SJCRH30 (cell line): ENCODE measurements around the gene KCNA5. TPM values are rescaled to one million over a fixed set of nuclear protein-coding genes. Genes with fewer than 3 reads are reported as not detected.

Source experiments
- DNase-seq, 2 experiments: peaks; one replicate each; pipeline ENCODE4 v3.0.0-alpha.2; 2015 to 2020
- H3K27ac ChIP-seq: fragments of 250-450 bp; sonication (Bioruptor Pico); 2 replicates; pipeline ENCODE4 v1.5.1; 2020; ENCODE audit warnings: mild to moderate bottlenecking, moderate library complexity
- H3K27me3 ChIP-seq: fragments of 250-450 bp; sonication (Bioruptor Pico); 2 replicates; pipeline ENCODE4 v1.5.1; 2020; ENCODE audit warnings: mild to moderate bottlenecking, moderate library complexity
- H3K36me3 ChIP-seq: fragments of 250-450 bp; sonication (Bioruptor Pico); 2 replicates; pipeline ENCODE4 v1.5.1; 2020; ENCODE audit warnings: mild to moderate bottlenecking, moderate library complexity
- H3K4me1 ChIP-seq: fragments of 250-450 bp; sonication (Bioruptor Pico); 2 replicates; pipeline ENCODE4 v1.5.1; 2020; ENCODE audit warnings: mild to moderate bottlenecking, moderate library complexity
- H3K4me3 ChIP-seq: fragments of 250-450 bp; sonication (Bioruptor Pico); 2 replicates; pipeline ENCODE4 v1.5.1; 2020; ENCODE audit warnings: mild to moderate bottlenecking, moderate library complexity
- H3K9me3 ChIP-seq: fragments of 250-450 bp; sonication (Bioruptor Pico); replicated peaks from 2 replicates; pipeline ENCODE4 v1.5.1; 2020; ENCODE audit warnings: mild to moderate bottlenecking, moderate library complexity
- total RNA-seq: library from RNA; depleted of rRNA; stranded (reverse); fragments of >200 nt; shearing (Covaris generic); gene quantifications from 2 replicates; pipeline ENCODE4 v1.2.3, GENCODE V29; 2014

Gene KCNA5
- total RNA-seq, 1 experiment from 2014 or later, result not detected

- no peak overlapping the region for H3K4me3 ChIP-seq
- H3K27me3 ChIP-seq, result peaks cover 12% of the 10 kb centered on the region; the same call in 1 of the 2 replicates
- H3K9me3 ChIP-seq, result no peaks in the 10 kb centered on the region
- H3K36me3 ChIP-seq, result no peaks in the 10 kb centered on the region
- DNase-seq, result no peak
- H3K4me1 ChIP-seq, result no peaks in the 10 kb centered on the region
- H3K27ac ChIP-seq, result no peak overlapping the region
Measured at GRCh38 chr12:5066251-5066650, 22.6 kb downstream of the KCNA5 start.

- H3K4me1 ChIP-seq, result no peaks in the 10 kb centered on the region
- H3K36me3 ChIP-seq, result no peaks in the 10 kb centered on the region
- DNase-seq, result no peak
- no peak overlapping the region for H3K4me3 ChIP-seq
- H3K9me3 ChIP-seq, result no peaks in the 10 kb centered on the region
- no peak overlapping the region for H3K27ac ChIP-seq
- H3K27me3 ChIP-seq, result peaks cover 23% of the 10 kb centered on the region
Measured at GRCh38 chr12:5068126-5068525, 24.4 kb downstream of the KCNA5 start.

DNA sequence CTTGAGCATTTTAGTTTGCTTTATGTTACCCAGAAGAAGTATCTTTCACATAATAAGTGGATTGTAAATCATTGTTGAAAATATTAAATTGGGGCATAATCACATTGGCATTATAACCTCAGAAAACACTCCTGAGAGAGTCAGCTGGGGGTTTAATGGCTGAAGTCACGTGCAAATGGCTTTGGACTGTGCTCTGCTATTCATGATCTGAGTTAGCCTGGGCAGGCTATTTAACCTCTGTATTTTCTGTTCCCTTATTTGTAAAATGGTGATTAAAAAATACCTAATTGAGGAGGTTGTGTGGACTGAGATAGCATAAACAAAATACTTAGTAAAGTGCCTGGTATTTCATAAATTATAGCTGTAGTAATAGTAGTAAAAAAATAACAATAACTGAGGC lies 24.9 kb downstream of the KCNA5 start:
- H3K36me3 ChIP-seq, result no peaks in the 10 kb centered on the region
- H3K9me3 ChIP-seq, result no peaks in the 10 kb centered on the region
- no peak for DNase-seq
- no peak overlapping the region for H3K27ac ChIP-seq
- peaks cover 23% of the 10 kb centered on the region for H3K27me3 ChIP-seq
- H3K4me1 ChIP-seq, result no peaks in the 10 kb centered on the region
- H3K4me3 ChIP-seq, result no peak overlapping the region

GRCh38 chr12:5070090-5070489 lies 26.4 kb downstream of the KCNA5 start:
- Histone ChIP-seq H3K4me1 (no peaks in the 10 kb centered on the region), H3K27me3 (peaks cover 23% of the 10 kb centered on the region), H3K27ac (no peak overlapping the region), H3K4me3 (no peak overlapping the region), H3K9me3 (no peaks in the 10 kb centered on the region), H3K36me3 (no peaks in the 10 kb centered on the region)
- DNase-seq, result no peak

DNA sequence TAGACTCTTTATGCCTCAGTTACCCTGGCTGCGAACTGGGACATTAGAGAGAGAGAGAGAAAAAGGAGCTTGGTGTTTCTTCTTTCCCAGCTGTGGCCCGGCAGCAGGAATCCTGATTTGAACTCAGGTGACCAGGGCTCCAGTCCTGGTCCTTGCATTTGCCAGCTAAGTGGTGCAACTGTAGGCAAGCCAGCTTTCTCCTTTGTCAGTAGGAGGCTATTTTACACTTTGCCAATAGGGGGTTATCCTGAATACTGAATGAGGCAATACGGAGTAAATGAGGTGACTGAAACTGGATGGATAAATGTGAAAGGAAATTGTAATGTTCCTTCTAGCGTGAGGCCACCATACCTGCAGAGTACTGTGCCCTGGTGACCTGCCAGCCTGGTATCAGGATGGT lies 27.8 kb downstream of the KCNA5 start:
- Histone ChIP-seq H3K4me3 (no peak overlapping the region), H3K27me3 (peaks cover 21% of the 10 kb centered on the region), H3K9me3 (no peaks in the 10 kb centered on the region), H3K36me3 (no peaks in the 10 kb centered on the region), H3K27ac (no peak overlapping the region), H3K4me1 (no peaks in the 10 kb centered on the region)
- DNase-seq, result no peak

DNA sequence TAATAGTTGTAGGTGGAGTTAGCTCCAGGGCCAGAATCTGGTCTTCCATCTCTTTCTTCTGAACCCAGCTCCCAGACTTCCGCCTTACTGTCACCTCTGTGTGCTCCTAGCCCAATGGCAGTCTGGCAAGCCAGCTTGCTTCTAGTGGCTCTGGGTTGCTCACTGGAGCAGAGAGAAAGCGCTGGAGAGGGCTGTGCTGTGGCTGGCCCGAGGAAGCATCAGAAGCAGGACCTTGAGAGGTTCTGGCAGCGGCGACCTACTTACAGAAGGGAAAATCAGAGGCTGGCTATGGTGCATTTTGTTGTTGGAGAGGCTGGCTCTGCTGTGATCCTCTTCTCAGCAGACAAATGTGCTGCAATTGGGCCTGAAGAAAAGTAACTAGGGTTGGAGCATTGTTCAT lies 28.6 kb downstream of the KCNA5 start:
- no peaks in the 10 kb centered on the region for H3K4me1 ChIP-seq
- no peak for DNase-seq
- no peak overlapping the region for H3K27ac ChIP-seq
- peaks cover 21% of the 10 kb centered on the region for H3K27me3 ChIP-seq
- H3K36me3 ChIP-seq, result no peaks in the 10 kb centered on the region
- H3K9me3 ChIP-seq, result no peaks in the 10 kb centered on the region
- no peak overlapping the region for H3K4me3 ChIP-seq

GRCh38 chr12:5073054-5073453 lies 29.4 kb downstream of the KCNA5 start:
- peaks cover 24% of the 10 kb centered on the region for H3K27me3 ChIP-seq

DNA sequence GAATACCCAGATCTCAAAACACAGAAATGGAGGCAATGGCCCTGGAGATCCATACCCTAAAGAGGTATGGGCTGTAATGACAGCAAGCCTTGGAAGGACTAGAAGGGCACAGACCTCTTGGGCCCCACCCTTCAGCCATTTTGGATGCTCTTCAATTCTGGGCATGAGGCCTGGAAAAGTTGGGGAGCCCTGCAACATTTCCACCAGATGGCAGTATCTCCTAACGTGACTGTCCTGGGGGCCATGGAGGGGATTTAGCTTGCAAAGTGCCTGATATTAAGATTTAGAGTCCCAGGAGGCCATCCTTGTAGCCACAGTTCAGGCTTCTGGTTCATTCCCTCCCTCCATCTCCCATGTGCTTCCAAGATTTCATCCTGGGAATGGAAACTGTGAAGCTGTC lies 30.2 kb downstream of the KCNA5 start:
- peaks cover 28% of the 10 kb centered on the region for H3K27me3 ChIP-seq
- no peak overlapping the region for H3K27ac ChIP-seq
- no peaks in the 10 kb centered on the region for H3K36me3 ChIP-seq
- H3K4me1 ChIP-seq, result no peaks in the 10 kb centered on the region
- peak in 1 of 2 experiments; percentile 35 for DNase-seq
- no peaks in the 10 kb centered on the region for H3K9me3 ChIP-seq
- no peak overlapping the region for H3K4me3 ChIP-seq

More at GRCh38 chr12:5073054-5073453, 29.4 kb downstream of the KCNA5 start:
- Histone ChIP-seq H3K4me1 (no peaks in the 10 kb centered on the region), H3K27ac (no peak overlapping the region), H3K9me3 (no peaks in the 10 kb centered on the region), H3K4me3 (no peak overlapping the region), H3K36me3 (no peaks in the 10 kb centered on the region)
- DNase-seq, result no peak

DNA sequence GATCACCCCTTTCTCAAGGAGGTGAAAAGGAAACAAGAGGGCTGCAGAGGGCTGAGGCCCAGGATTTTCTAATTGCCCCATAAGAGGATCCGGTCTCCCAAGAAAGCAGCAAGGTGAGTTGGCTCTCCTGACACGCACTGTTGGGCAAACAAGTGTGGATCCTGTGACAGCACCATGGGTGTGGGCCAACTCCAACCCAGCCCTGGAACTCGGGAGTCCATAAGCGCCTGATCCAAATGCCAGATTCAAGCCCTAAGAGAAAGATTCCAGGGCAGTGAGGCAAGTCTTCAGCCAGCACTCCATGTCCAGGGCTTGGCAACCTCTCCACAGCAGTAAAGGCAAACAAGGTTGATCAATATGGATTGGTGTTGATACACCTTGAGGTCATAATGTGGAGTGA lies 33.1 kb downstream of the KCNA5 start:
- Histone ChIP-seq H3K27ac (no peak overlapping the region), H3K27me3 (peaks cover 28% of the 10 kb centered on the region), H3K36me3 (no peaks in the 10 kb centered on the region), H3K4me1 (no peaks in the 10 kb centered on the region), H3K4me3 (no peak overlapping the region), H3K9me3 (no peaks in the 10 kb centered on the region)
- no peak for DNase-seq

DNA sequence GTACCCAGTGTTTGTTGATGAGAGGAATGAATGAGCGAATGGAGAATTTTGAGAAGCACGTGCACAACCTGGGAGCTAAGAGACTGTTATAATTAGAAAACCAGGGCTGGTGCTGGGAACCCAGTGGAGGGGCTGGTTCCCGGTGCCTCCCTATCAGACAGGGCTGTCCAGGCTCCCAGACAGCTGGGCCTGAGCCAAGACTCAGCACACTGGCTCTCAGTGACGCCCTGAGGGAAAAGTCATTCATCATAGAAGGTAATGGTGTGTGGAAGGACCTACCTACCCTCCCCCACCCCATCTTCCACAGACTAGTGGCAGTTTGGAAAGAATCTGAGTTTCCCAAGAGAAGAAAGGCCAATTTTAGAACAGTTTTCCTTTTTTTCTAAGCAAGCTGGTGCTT lies 34.7 kb downstream of the KCNA5 start:
- no peak for DNase-seq
- H3K4me1 ChIP-seq, result no peaks in the 10 kb centered on the region
- H3K4me3 ChIP-seq, result no peak overlapping the region
- H3K36me3 ChIP-seq, result no peaks in the 10 kb centered on the region
- no peak overlapping the region for H3K27ac ChIP-seq
- H3K27me3 ChIP-seq, result peaks cover 19% of the 10 kb centered on the region
- no peaks in the 10 kb centered on the region for H3K9me3 ChIP-seq

DNA sequence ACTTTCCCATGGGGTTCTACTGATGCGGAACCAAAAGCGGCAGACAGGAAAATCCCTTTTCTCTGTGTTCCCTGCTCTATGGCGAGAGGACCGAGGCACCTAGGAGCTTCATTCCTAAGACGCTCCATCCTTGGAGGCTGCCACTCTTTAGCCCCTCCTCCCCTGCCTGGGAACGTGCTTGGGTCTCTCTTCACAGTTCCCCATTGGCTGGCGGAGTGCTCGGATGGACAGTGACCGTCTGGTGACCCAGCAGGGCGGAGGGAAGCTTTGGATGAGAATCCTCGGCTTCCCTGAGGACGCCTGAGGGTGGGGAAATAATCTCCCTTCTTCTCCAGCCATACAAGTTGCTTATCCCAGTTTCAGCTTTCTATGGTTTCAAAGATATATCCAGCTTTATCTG lies 37.3 kb downstream of the KCNA5 start:
- DNase-seq, result no peak
- Histone ChIP-seq H3K9me3 (no peaks in the 10 kb centered on the region), H3K27ac (no peak overlapping the region), H3K27me3 (peaks cover 19% of the 10 kb centered on the region), H3K4me1 (no peaks in the 10 kb centered on the region), H3K4me3 (no peak overlapping the region), H3K36me3 (no peaks in the 10 kb centered on the region)

DNA sequence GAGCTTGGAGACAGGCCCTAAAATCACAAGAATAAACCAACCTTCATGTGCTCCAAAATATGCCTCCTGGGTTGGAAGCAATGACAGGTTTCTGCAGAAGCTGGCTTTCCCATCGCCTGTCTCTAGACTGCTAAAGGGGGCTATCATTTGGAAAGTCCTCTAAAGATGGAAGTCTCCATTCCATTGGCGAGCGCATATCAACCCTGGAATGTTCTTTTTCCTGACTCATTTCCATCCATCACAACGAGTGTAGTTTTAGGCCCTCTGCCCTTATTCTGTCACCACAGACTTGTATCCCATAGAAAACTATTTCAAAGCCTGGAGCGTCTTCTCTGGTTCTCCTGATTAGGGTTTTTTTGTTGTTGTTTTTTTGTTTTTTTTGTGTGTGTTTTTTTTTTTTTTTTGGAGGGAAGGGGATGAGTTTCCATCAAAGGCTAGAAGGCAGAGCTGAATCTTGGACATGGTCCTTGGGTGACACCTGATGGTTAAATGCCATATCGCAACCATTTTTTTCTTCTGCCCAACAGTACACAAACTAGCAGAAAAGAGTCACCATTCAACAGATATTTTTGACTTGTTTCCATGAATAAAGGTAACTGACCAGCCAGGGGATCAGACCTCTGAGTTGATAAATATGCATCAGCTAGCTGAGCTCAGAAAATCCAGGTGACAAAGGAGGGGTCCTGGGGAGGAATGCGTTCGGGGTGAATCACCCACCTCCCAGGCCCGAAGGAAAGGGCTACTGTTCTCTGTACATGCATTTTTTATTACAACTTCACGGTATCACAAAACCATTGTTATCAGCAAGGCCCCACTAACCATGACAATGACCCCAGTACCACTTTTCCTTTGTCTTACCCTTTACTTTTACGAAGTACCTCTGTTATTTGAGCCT lies 40.5 kb downstream of the KCNA5 start:
- H3K27me3 ChIP-seq, result peaks cover 8% of the 10 kb centered on the region
- no peaks in the 10 kb centered on the region for H3K4me1 ChIP-seq
- H3K4me3 ChIP-seq, result no peak overlapping the region
- H3K27ac ChIP-seq, result no peak overlapping the region
- H3K36me3 ChIP-seq, result no peaks in the 10 kb centered on the region
- peak; percentile 13 to 61 for DNase-seq
- no peaks in the 10 kb centered on the region for H3K9me3 ChIP-seq

DNA sequence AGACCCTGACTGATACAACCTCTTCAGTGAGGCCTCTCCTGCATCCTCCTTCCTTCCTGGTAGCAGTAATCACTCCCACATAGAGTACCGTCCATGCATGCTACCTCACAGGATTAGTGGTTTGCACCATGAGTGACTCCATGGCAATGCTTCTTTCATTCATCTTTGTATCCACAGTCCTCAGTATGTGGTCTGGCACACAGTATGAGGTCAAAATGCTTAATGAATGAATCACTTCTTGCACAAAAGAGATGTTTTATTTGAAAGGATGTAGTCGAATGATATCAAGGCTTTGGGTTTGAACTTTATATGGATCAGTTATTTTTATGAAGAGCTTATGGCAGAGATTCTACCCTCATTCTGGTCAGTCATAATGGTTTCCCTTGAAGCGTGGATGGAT lies 42.2 kb downstream of the KCNA5 start:
- H3K9me3 ChIP-seq, result no peaks in the 10 kb centered on the region

DNA sequence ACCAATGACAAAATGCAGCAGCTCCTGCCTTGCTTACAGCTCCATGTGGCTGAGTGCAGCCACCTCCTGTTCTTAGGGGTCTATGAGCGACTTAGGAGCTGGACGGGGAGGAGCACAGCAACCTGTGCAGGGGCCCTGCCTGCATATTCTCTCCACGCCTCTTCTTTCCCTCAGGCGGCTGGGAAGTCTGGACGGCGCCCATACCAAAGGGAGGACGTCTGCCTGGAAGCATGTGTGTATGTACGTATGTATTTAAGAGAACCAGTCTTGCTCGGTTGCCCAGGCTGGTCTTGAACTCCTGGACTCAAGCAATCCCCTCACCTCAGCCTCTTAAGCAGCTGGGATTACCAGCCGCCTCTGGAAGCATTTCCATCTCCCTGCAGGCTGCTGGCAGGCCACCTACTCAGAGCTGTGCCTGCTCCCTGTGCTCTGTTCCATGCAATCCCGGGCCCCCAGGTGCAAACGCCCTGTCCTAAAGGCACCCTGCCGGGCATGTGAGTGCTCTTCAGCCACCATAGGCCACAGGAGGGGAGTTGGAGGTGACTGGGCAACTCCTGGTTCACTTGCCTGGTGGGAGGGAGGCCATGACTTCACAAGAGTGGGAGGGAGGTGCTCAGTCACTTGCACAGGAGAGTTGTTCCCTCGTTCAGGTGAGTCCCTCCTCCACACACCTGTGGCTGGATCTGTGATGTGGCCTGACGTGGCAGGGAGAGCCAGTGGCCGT lies 44.3 kb downstream of the KCNA5 start:
- H3K4me3 ChIP-seq, result no peak overlapping the region
- no peaks in the 10 kb centered on the region for H3K4me1 ChIP-seq
- H3K27ac ChIP-seq, result no peak overlapping the region
- no peaks in the 10 kb centered on the region for H3K9me3 ChIP-seq
- no peak for DNase-seq
- H3K36me3 ChIP-seq, result no peaks in the 10 kb centered on the region
- H3K27me3 ChIP-seq, result no peaks in the 10 kb centered on the region; the same call in 1 of the 2 replicates

More for the DNA sequence above, 42.2 kb downstream of the KCNA5 start:
- H3K36me3 ChIP-seq, result no peaks in the 10 kb centered on the region
- no peaks in the 10 kb centered on the region for H3K4me1 ChIP-seq
- DNase-seq, result no peak
- no peak overlapping the region for H3K4me3 ChIP-seq
- peaks cover 2% of the 10 kb centered on the region for H3K27me3 ChIP-seq
- no peak overlapping the region for H3K27ac ChIP-seq

- Histone ChIP-seq H3K9me3 (no peaks in the 10 kb centered on the region), H3K4me3 (no peak overlapping the region), H3K36me3 (no peaks in the 10 kb centered on the region), H3K4me1 (no peaks in the 10 kb centered on the region), H3K27me3 (no peaks in the 10 kb centered on the region), H3K27ac (no peak overlapping the region)
- peak; percentile 20 to 24 for DNase-seq
Measured at GRCh38 chr12:5088586-5089264, 45.0 kb downstream of the KCNA5 start.
